HFFc6 (cell line): ENCODE results near the gene PEX7. TPM values are rescaled to one million over a fixed set of nuclear protein-coding genes. Genes with fewer than 3 reads are reported as not detected.
"Not testable (repeated sequence)": the region's sequence is repeated elsewhere in the genome, so short reads cannot be mapped to it uniquely, and the experiment has no call there.

Experiments
- DNase-seq: peaks from one replicate; pipeline ENCODE4 v3.0.0-alpha.2; 2018
- H3K27ac Mint-ChIP-seq: 2 replicates; pipeline ENCODE4 v1.8.0; 2020; ENCODE audit warnings: mild to moderate bottlenecking, mixed read lengths
- H3K27me3 Mint-ChIP-seq: 2 replicates; pipeline ENCODE4 v1.8.0; 2021; ENCODE audit warnings: mild to moderate bottlenecking, moderate library complexity, mixed read lengths; ENCODE audit not compliant: insufficient read depth
- H3K36me3 Mint-ChIP-seq: 2 replicates; pipeline ENCODE4 v1.8.0; 2021; ENCODE audit warnings: low read depth, mixed read lengths
- H3K4me1 Mint-ChIP-seq: 2 replicates; pipeline ENCODE4 v1.8.0; 2020; ENCODE audit warnings: low read depth, mixed read lengths
- H3K4me3 Mint-ChIP-seq: 2 replicates; pipeline ENCODE4 v1.8.0; 2020; ENCODE audit warnings: mild to moderate bottlenecking, moderate library complexity, mixed read lengths
- H3K9me3 Mint-ChIP-seq: 2 replicates; pipeline ENCODE4 v1.8.0; 2020; ENCODE audit warnings: mild to moderate bottlenecking, mixed read lengths
- CTCF ChIP-seq: fragments of 200-600 bp; sonication (generic); IDR thresholded peaks from 2 replicates; pipeline ENCODE4 v1.5.0; 2021; ENCODE audit warnings: antibody characterized with exemption, mild to moderate bottlenecking
- total RNA-seq, 6 experiments: library from RNA; stranded (reverse); fragmentation: NEBNext Ultra II Directional; extraction: Animal tissue kit (Norgen Biotek cat#: 25700); gene quantifications; 2 replicates in 1 of 6; 3 replicates in 5 of 6; pipeline ENCODE4 v1.2.3, GENCODE V29; 2021

PEX7 gene
- total RNA-seq, 6 experiments from 2014 or later = 6.4 to 7.6 (median 7.3) TPM

- H3K27me3 Mint-ChIP-seq = no peaks in the 10 kb centered on the region; the same call in 1 of the 2 replicates
- no peaks in the 10 kb centered on the region for H3K9me3 Mint-ChIP-seq
- H3K4me3 Mint-ChIP-seq = no peak overlapping the region; the same call in 1 of the 2 replicates
- H3K27ac Mint-ChIP-seq = peak overlapping the region; percentile 36
- DNase-seq = no peak
- peaks cover 69% of the 10 kb centered on the region for H3K4me1 Mint-ChIP-seq
- no peak for TF ChIP-seq CTCF
- peaks cover 17% of the 10 kb centered on the region for H3K36me3 Mint-ChIP-seq
Observed at GRCh38 chr6:136784910-136785746, 37.3 kb upstream of the PEX7 start.

- peaks cover 79% of the 10 kb centered on the region for H3K4me1 Mint-ChIP-seq
- peaks cover 21% of the 10 kb centered on the region for H3K36me3 Mint-ChIP-seq
- no peak for TF ChIP-seq CTCF
- H3K27me3 Mint-ChIP-seq = peaks cover 3% of the 10 kb centered on the region; the same call in 1 of the 2 replicates
- peak overlapping the region; percentile 80; the same call in 1 of the 2 replicates for H3K27ac Mint-ChIP-seq
- H3K9me3 Mint-ChIP-seq = no peaks in the 10 kb centered on the region
- H3K4me3 Mint-ChIP-seq = no peak overlapping the region
- no peak for DNase-seq
Observed at GRCh38 chr6:136786658-136787057, 35.7 kb upstream of the PEX7 start.

- DNase-seq = no peak
- Mint-ChIP-seq H3K4me3 (peak overlapping the region; percentile 79), H3K9me3 (no peaks in the 10 kb centered on the region), H3K4me1 (peaks cover 69% of the 10 kb centered on the region), H3K27ac (peak overlapping the region; percentile 80), H3K36me3 (peaks cover 21% of the 10 kb centered on the region), H3K27me3 (peaks cover 3% of the 10 kb centered on the region; the same call in 1 of the 2 replicates)
- no peak for TF ChIP-seq CTCF
Observed at GRCh38 chr6:136787726-136788068, 34.7 kb upstream of the PEX7 start.

GRCh38 chr6:136788069-136788902, 34.1 kb upstream of the PEX7 start:
- Mint-ChIP-seq H3K4me3 (peak overlapping the region; percentile 79), H3K36me3 (peaks cover 21% of the 10 kb centered on the region), H3K4me1 (peaks cover 67% of the 10 kb centered on the region), H3K27ac (peak overlapping the region; percentile 80), H3K27me3 (peaks cover 3% of the 10 kb centered on the region; the same call in 1 of the 2 replicates), H3K9me3 (no peaks in the 10 kb centered on the region)
- peak; percentile 82 for DNase-seq
- no peak for TF ChIP-seq CTCF

GRCh38 chr6:136789440-136789839, 33.0 kb upstream of the PEX7 start:
- Mint-ChIP-seq H3K27ac (peak overlapping the region; percentile 80), H3K4me1 (peaks cover 60% of the 10 kb centered on the region), H3K36me3 (peaks cover 14% of the 10 kb centered on the region), H3K4me3 (peak overlapping the region; percentile 96)
- H3K27me3 Mint-ChIP-seq, DNase-seq, H3K9me3 Mint-ChIP-seq: not testable (repeated sequence)
